GM12891 (cell line): ENCODE measurements around the gene COL25A1.

Experiments used
- DNase-seq: peaks from one replicate; pipeline ENCODE4 v3.0.0; 2011; ENCODE audit warnings: low spot score; ENCODE audit not compliant: insufficient read length
- FAIRE-seq: peaks from 2 replicates; lab custom pipeline; 2011; peaks lifted over from hg19 to GRCh38; lab: Jason Lieb, UNC
- PAX5 ChIP-seq: IDR thresholded peaks from 2 replicates; pipeline ENCODE4 v1.6.1; 2011; ENCODE audit warnings: low read length, moderate library complexity, mild to moderate bottlenecking; ENCODE audit not compliant: insufficient read depth, severe bottlenecking
- POLR2A ChIP-seq: IDR thresholded peaks from 2 replicates; pipeline ENCODE4 v1.6.1; 2011; ENCODE audit warnings: low read depth, low read length, control low read depth
- POLR2AphosphoS5 ChIP-seq: IDR thresholded peaks from 2 replicates; pipeline ENCODE4 v1.6.1; 2011; ENCODE audit warnings: low read depth, low read length, control low read depth
- POU2F2 ChIP-seq: IDR thresholded peaks from 2 replicates; pipeline ENCODE4 v1.6.1; 2011; ENCODE audit warnings: low read depth, mild to moderate bottlenecking, control low read depth, low read length, moderate library complexity
- SPI1 ChIP-seq: IDR thresholded peaks from 2 replicates; pipeline ENCODE4 v1.6.1; 2011; ENCODE audit warnings: low read depth, low read length, control low read depth
- TAF1 ChIP-seq: IDR thresholded peaks from 2 replicates; pipeline ENCODE4 v1.6.1; 2011; ENCODE audit warnings: low read depth, low read length, control low read depth

The COL25A1 gene

GRCh38 chr4:108774809-108775530, 527.5 kb downstream of the COL25A1 start:
- no peak for TF ChIP-seq POLR2AphosphoS5
- TF ChIP-seq SPI1 = no peak
- FAIRE-seq = no peak
- no peak for DNase-seq

GRCh38 chr4:108772402-108772801, 530.1 kb downstream of the COL25A1 start:
- no peak for TF ChIP-seq PAX5
- TF ChIP-seq POLR2A = no peak
- TF ChIP-seq SPI1 = no peak
- TF ChIP-seq POLR2AphosphoS5 = no peak
- no peak for TF ChIP-seq TAF1
- TF ChIP-seq POU2F2 = no peak
- DNase-seq (no peak), FAIRE-seq (no peak)

- no peak for TF ChIP-seq PAX5
- TF ChIP-seq TAF1 = no peak
- TF ChIP-seq POU2F2 = no peak
- no peak for TF ChIP-seq POLR2AphosphoS5
- no peak for TF ChIP-seq POLR2A
- no peak for TF ChIP-seq SPI1
- FAIRE-seq = no peak
- no peak for DNase-seq
Observed at GRCh38 chr4:108766058-108766457, 536.4 kb downstream of the COL25A1 start.

- DNase-seq (no peak), FAIRE-seq (no peak)
- TF ChIP-seq POLR2A (no peak), POU2F2 (no peak), SPI1 (no peak), PAX5 (no peak), POLR2AphosphoS5 (no peak), TAF1 (no peak)
Observed at GRCh38 chr4:108763986-108764385, 538.5 kb downstream of the COL25A1 start.

GRCh38 chr4:108763226-108763593, 539.2 kb downstream of the COL25A1 start:
- DNase-seq = no peak
- FAIRE-seq = no peak
- no peak for TF ChIP-seq POU2F2
- TF ChIP-seq POLR2A = no peak
- no peak for TF ChIP-seq SPI1
- no peak for TF ChIP-seq PAX5

- FAIRE-seq = no peak
- DNase-seq = peak; percentile 19
- TF ChIP-seq PAX5 (no peak), POLR2A (no peak), POLR2AphosphoS5 (no peak), POU2F2 (no peak), SPI1 (no peak), TAF1 (no peak)
Observed at GRCh38 chr4:108762559-108763225, 539.8 kb downstream of the COL25A1 start, which contains the start of gene ETNPPL. Gene ETNPPL, minus strand, starts transcription at chr4:108763053. Its CDS starts 155 bp downstream, at chr4:108762898.
